GM21515 (cell line): Measurements from ENCODE around the gene EIF4E1B.

ENCODE experiments used
- ATAC-seq: cut with Tn5 transposase; IDR thresholded peaks from one replicate; pipeline ENCODE4 v1.9.1; 2021; ENCODE audit not compliant: unreplicated experiment

The EIF4E1B gene

GRCh38 chr5:176660860-176661641, 30.6 kb downstream of the EIF4E1B start:
- ATAC-seq: peak; percentile 62

GRCh38 chr5:176661676-176662075, 31.2 kb downstream of the EIF4E1B start:
- no peak for ATAC-seq

- ATAC-seq: no peak
Observed at GRCh38 chr5:176662371-176663333, 32.2 kb downstream of the EIF4E1B start.

- no peak for ATAC-seq
Observed at GRCh38 chr5:176663566-176663965, 33.1 kb downstream of the EIF4E1B start.

GRCh38 chr5:176664479-176664878, 34.0 kb downstream of the EIF4E1B start:
- no peak for ATAC-seq

GRCh38 chr5:176664886-176665285, 34.4 kb downstream of the EIF4E1B start:
- ATAC-seq: no peak

- no peak for ATAC-seq
Observed at GRCh38 chr5:176665517-176665916, 35.0 kb downstream of the EIF4E1B start.

- ATAC-seq: no peak
Observed at GRCh38 chr5:176667637-176668036, 37.2 kb downstream of the EIF4E1B start.

- no peak for ATAC-seq
Observed at GRCh38 chr5:176670449-176670848, 40.0 kb downstream of the EIF4E1B start.

GRCh38 chr5:176671399-176671798, 40.9 kb downstream of the EIF4E1B start:
- no peak for ATAC-seq

GRCh38 chr5:176671890-176672747, 41.6 kb downstream of the EIF4E1B start:
- ATAC-seq: no peak

GRCh38 chr5:176673651-176674583, 43.4 kb downstream of the EIF4E1B start:
- no peak for ATAC-seq

- ATAC-seq: no peak
Observed at GRCh38 chr5:176674799-176675198, 44.3 kb downstream of the EIF4E1B start.

- no peak for ATAC-seq
Observed at GRCh38 chr5:176675676-176676360, 45.3 kb downstream of the EIF4E1B start.

GRCh38 chr5:176676361-176676824, 45.9 kb downstream of the EIF4E1B start:
- peak; percentile 73 for ATAC-seq

GRCh38 chr5:176677209-176677939, 46.9 kb downstream of the EIF4E1B start:
- no peak for ATAC-seq

GRCh38 chr5:176678584-176678983, 48.1 kb downstream of the EIF4E1B start:
- ATAC-seq: no peak
